HG02938 (cell line): ENCODE measurements around the gene CSKMT.
A peak's percentile ranks its signal among the peaks of the same experiment; 100 is the strongest.
"Not testable (repeated sequence)": the region's sequence is repeated elsewhere in the genome, so short reads cannot be mapped to it uniquely, and the experiment has no call there.

Experiments used
- ATAC-seq: cut with Tn5 transposase; IDR thresholded peaks from one replicate; pipeline ENCODE4 v1.9.1; 2021; ENCODE audit warnings: mild to moderate bottlenecking, moderate library complexity; ENCODE audit not compliant: unreplicated experiment

CSKMT gene

GRCh38 chr11:62665075-62665598 is at the start of gene CSKMT, which contains the start of gene C11orf98:
CSKMT (plus strand) TSS chr11:62665312; CDS start chr11:62665880, 568 bp downstream.
C11orf98 (minus strand) TSS chr11:62665210; CDS start chr11:62665169, 41 bp downstream.
- peak; percentile 74 for ATAC-seq

GRCh38 chr11:62615521-62615920 is 49.6 kb upstream of the CSKMT start:
- no peak for ATAC-seq

GRCh38 chr11:62616957-62617356 is 48.2 kb upstream of the CSKMT start:
- ATAC-seq = not testable (repeated sequence)

- ATAC-seq = no peak
Observed at GRCh38 chr11:62621027-62621566, 44.0 kb upstream of the CSKMT start.

GRCh38 chr11:62621567-62622470 is 43.3 kb upstream of the CSKMT start, which contains the start of gene B3GAT3:
B3GAT3 (minus strand) TSS chr11:62621986; CDS start chr11:62621947, 39 bp downstream.
- ATAC-seq = peak; percentile 88

GRCh38 chr11:62622476-62623089 is 42.5 kb upstream of the CSKMT start:
- ATAC-seq = no peak

- ATAC-seq = no peak
Observed at GRCh38 chr11:62627713-62628112, 37.4 kb upstream of the CSKMT start.

- no peak for ATAC-seq
Observed at GRCh38 chr11:62632492-62632891, 32.6 kb upstream of the CSKMT start.

GRCh38 chr11:62644220-62644619 is 20.9 kb upstream of the CSKMT start:
- ATAC-seq = no peak

- no peak for ATAC-seq
Observed at GRCh38 chr11:62645671-62645945, 19.5 kb upstream of the CSKMT start.

GRCh38 chr11:62645946-62646824 is 18.9 kb upstream of the CSKMT start, which contains the start of gene GANAB:
GANAB (minus strand) TSS chr11:62646613; CDS start chr11:62646599, 14 bp downstream.
- ATAC-seq = peak; percentile 90

- ATAC-seq = no peak
Observed at GRCh38 chr11:62646825-62647608, 18.1 kb upstream of the CSKMT start.

GRCh38 chr11:62647609-62648005 is 17.5 kb upstream of the CSKMT start:
- no peak for ATAC-seq

GRCh38 chr11:62648185-62648966 is 16.7 kb upstream of the CSKMT start:
- ATAC-seq = no peak

GRCh38 chr11:62648967-62649364 is 16.1 kb upstream of the CSKMT start:
- ATAC-seq = no peak

- no peak for ATAC-seq
Observed at GRCh38 chr11:62649486-62649885, 15.6 kb upstream of the CSKMT start.

GRCh38 chr11:62650283-62650682 is 14.8 kb upstream of the CSKMT start:
- not testable (repeated sequence) for ATAC-seq

GRCh38 chr11:62652161-62653006 is 12.7 kb upstream of the CSKMT start:
- ATAC-seq = no peak
